CD14-positive monocyte (primary cell): ENCODE measurements around the gene MYO15B. TPM values are rescaled to one million over a fixed set of nuclear protein-coding genes. Genes with fewer than 3 reads are reported as not detected.
"Not testable (repeated sequence)": the region's sequence is repeated elsewhere in the genome, so short reads cannot be mapped to it uniquely, and the experiment has no call there.

Experiments
- DNase-seq, 3 donors: peaks; one replicate each; pipeline ENCODE4 v3.0.0-alpha.2; 2011 to 2022
- H2AFZ ChIP-seq: 2 replicates; pipeline ENCODE4 v1.6.0; 2012; ENCODE audit warnings: mild to moderate bottlenecking, low read depth, low read length, inconsistent platforms; ENCODE audit not compliant: insufficient read depth, poor library complexity, severe bottlenecking
- H3K27ac ChIP-seq, 2 donors: 1 replicate in 1 of 2; 2 replicates in 1 of 2; pipeline ENCODE4 v1.5.1; 2012 to 2013; ENCODE audit warnings: low read length in 2 of 2, control low read depth in 1 of 2, inconsistent platforms in 1 of 2, low read depth in 1 of 2, mild to moderate bottlenecking in 1 of 2
- H3K27me3 ChIP-seq, 2 donors: one replicate each; pipeline versions ENCODE4 v1.6.0 to v1.6.1; 2011 to 2013; ENCODE audit warnings: low read length in 2 of 2; ENCODE audit not compliant: control insufficient read depth in 2 of 2, insufficient read depth in 2 of 2
- H3K36me3 ChIP-seq, 2 donors: replicated peaks in 1 of 2; 1 replicate in 1 of 2; 2 replicates in 1 of 2; pipeline versions ENCODE4 v1.5.1 to v1.6.1; 2012 to 2013; ENCODE audit warnings: low read length in 2 of 2, control low read depth in 1 of 2, inconsistent platforms in 1 of 2, mild to moderate bottlenecking in 1 of 2; ENCODE audit not compliant: insufficient read depth in 2 of 2, control insufficient read depth in 1 of 2
- H3K4me1 ChIP-seq, 2 donors: 1 replicate in 1 of 2; 2 replicates in 1 of 2; pipeline versions ENCODE4 v1.5.1 to v1.6.1; 2012 to 2013; ENCODE audit warnings: low read length in 2 of 2, control low read depth in 1 of 2, inconsistent platforms in 1 of 2, mild to moderate bottlenecking in 1 of 2, moderate library complexity in 1 of 2; ENCODE audit not compliant: insufficient read depth in 2 of 2, control insufficient read depth in 1 of 2
- H3K4me2 ChIP-seq: replicated peaks from 2 replicates; pipeline ENCODE3; 2012; ENCODE audit warnings: low read length, moderate library complexity, mild to moderate bottlenecking; ENCODE audit not compliant: poor library complexity, severe bottlenecking; ENCODE audit errors: extremely low read depth
- H3K4me3 ChIP-seq, 3 experiments: fragments of 200-600 bp in 1 of 3; sonication (generic) in 1 of 3; replicated peaks in 1 of 3; 1 replicate in 2 of 3; 2 replicates in 1 of 3; pipeline ENCODE4 v1.5.1; 2011 to 2013; ENCODE audit warnings: low read length in 3 of 3, mild to moderate bottlenecking in 3 of 3, control low read depth in 2 of 3, low read depth in 2 of 3, inconsistent platforms in 1 of 3, moderate library complexity in 1 of 3
- H3K79me2 ChIP-seq: 2 replicates; pipeline ENCODE4 v1.6.0; 2012; ENCODE audit warnings: mild to moderate bottlenecking, control low read depth, inconsistent platforms, low read length, moderate library complexity; ENCODE audit not compliant: insufficient read depth
- H3K9ac ChIP-seq: 2 replicates; pipeline ENCODE4 v1.6.0; 2017; ENCODE audit warnings: low read length, mild to moderate bottlenecking; ENCODE audit not compliant: insufficient read depth, poor library complexity, severe bottlenecking
- H3K9me3 ChIP-seq, 2 donors: replicated peaks in 1 of 2; 1 replicate in 1 of 2; 2 replicates in 1 of 2; pipeline versions ENCODE4 v1.5.1 to v1.6.1; 2012 to 2013; ENCODE audit warnings: low read length in 2 of 2, control low read depth in 1 of 2; ENCODE audit not compliant: control insufficient read depth in 1 of 2, insufficient read depth in 1 of 2
- H4K20me1 ChIP-seq: 2 replicates; pipeline ENCODE4 v1.6.0; 2012; ENCODE audit warnings: mild to moderate bottlenecking, low read length, control low read depth, moderate library complexity; ENCODE audit not compliant: insufficient read depth
- H3K27ac Mint-ChIP-seq, 7 donors: one replicate each; pipeline ENCODE4 v1.8.0; 2020; ENCODE audit warnings: mild to moderate bottlenecking in 7 of 7, mixed read lengths in 7 of 7, moderate library complexity in 6 of 7, inconsistent platforms in 2 of 7
- H3K27me3 Mint-ChIP-seq, 3 donors: one replicate each; pipeline ENCODE4 v1.8.0; 2021 to 2022; ENCODE audit warnings: low read depth in 3 of 3, mild to moderate bottlenecking in 3 of 3, mixed read lengths in 3 of 3, moderate library complexity in 3 of 3, inconsistent platforms in 1 of 3
- H3K36me3 Mint-ChIP-seq, 2 donors: one replicate each; pipeline ENCODE4 v1.8.0; 2020; ENCODE audit warnings: mixed read lengths in 2 of 2, inconsistent platforms in 1 of 2, mild to moderate bottlenecking in 1 of 2
- H3K4me1 Mint-ChIP-seq: one replicate; pipeline ENCODE4 v1.8.0; 2020; ENCODE audit warnings: mild to moderate bottlenecking, mixed read lengths
- H3K4me3 Mint-ChIP-seq, 2 donors: one replicate each; pipeline ENCODE4 v1.8.0; 2020; ENCODE audit warnings: mild to moderate bottlenecking in 2 of 2, mixed read lengths in 2 of 2, moderate library complexity in 1 of 2
- H3K9me3 Mint-ChIP-seq, 7 donors: one replicate each; pipeline ENCODE4 v1.8.0; 2020 to 2022; ENCODE audit warnings: mixed read lengths in 7 of 7, mild to moderate bottlenecking in 6 of 7, moderate library complexity in 6 of 7, inconsistent platforms in 2 of 7
- WGBS: methylation state at CpG from one replicate; pipeline ENCODE4 v1.1.5; 2013; ENCODE audit warnings: missing lambda C conversion rate; ENCODE audit not compliant: insufficient coverage; 5-methylcytosine and 5-hydroxymethylcytosine counted together
- intact Hi-C, 2 donors: fragments of 100-400 bp; cut with micrococcal nuclease; formaldehyde crosslinking; loops; one replicate each; pipeline versions ENCODE4 v1.15.0 to v1.15.1; 2023
- polyA plus RNA-seq, 3 donors: library from polyadenylated mRNA; depleted of rRNA in 1 of 3; unstranded in 2 of 3; stranded (reverse) in 1 of 3; fragments of 300-500 nt in 2 of 3; fragments of >200 nt in 1 of 3; fragmentation: Illumina TruSeq in 2 of 3; gene quantifications; 1 replicate in 2 of 3; 2 replicates in 1 of 3; pipeline ENCODE4 v1.2.3, GENCODE V29; 2012 to 2021
- TF ChIP-seq, protein P1 (sequence below): fragments of 200-600 bp; IDR thresholded peaks from one replicate; pipeline ENCODE4 v1.8.0; 2022; ENCODE audit warnings: antibody characterized with exemption, mild to moderate bottlenecking

The MYO15B gene
- polyA plus RNA-seq, 3 donors, result 0.17 to 596 (median 0.62) TPM

DNA sequence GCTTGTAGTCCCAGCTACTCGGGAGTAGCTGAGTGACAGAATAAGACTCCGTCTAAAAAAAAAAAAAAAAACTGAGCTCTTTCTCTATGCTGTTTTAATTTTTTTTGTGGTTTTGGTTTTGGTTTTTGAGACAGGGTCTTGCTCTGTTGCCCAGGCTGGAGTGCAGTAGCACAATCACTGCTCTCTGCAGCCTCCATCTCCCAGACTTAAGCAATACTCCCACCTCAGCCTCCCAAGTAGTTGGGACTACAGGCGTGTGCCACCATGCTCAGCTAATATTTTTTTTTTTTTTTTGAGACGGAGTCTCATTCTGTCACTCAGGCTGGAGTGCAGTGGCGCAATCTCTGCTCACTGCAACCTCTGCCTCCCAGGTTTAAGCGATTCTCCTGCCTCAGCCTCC lies 4.4 kb upstream of the MYO15B start:
- H3K27me3 ChIP-seq, H3K4me2 ChIP-seq, H2AFZ ChIP-seq, H3K36me3 ChIP-seq, H3K27ac Mint-ChIP-seq, H4K20me1 ChIP-seq, H3K36me3 Mint-ChIP-seq, H3K9ac ChIP-seq, H3K79me2 ChIP-seq, DNase-seq, H3K27ac ChIP-seq, H3K4me3 Mint-ChIP-seq, H3K4me3 ChIP-seq: not testable (repeated sequence)
- Mint-ChIP-seq H3K9me3 (peaks cover 9 to 12% (median 10%) of the 10 kb centered on the region in 7 donors), H3K4me1 (peaks cover 19% of the 10 kb centered on the region), H3K27me3 (peaks cover 6 to 14% (median 9%) of the 10 kb centered on the region in 3 donors)
- Histone ChIP-seq H3K4me1 (peaks cover 9 to 14% of the 10 kb centered on the region in 2 donors), H3K9me3 (peaks cover 0 to 11% of the 10 kb centered on the region in 2 donors)
- 90% methylated on average over 2 of the region's 6 CpGs for WGBS
- intact Hi-C loops, result loop anchor here in 1 of 2 donors (10.0 kb wide), 2 partner anchors 158 to 318 kb away; partner anchors contain the start of genes GGA3 and MRPS7

DNA sequence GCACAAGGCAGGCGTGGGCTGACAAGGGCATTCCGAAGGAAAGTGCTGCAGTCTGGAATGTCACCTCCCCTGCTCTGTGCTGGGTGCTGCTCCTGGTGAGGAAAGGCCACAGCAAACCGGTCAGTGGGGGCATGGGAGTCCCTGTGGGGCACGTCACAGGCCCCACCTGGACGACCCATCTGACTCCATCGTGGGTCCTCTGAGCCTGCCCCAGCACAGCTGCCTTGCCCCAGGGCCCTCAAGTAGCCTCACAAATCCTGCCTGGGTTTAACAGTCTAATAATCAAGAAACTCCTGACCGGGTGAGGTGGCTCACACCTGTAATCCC lies 2.8 kb upstream of the MYO15B start:
- TF ChIP-seq, protein P1, sequence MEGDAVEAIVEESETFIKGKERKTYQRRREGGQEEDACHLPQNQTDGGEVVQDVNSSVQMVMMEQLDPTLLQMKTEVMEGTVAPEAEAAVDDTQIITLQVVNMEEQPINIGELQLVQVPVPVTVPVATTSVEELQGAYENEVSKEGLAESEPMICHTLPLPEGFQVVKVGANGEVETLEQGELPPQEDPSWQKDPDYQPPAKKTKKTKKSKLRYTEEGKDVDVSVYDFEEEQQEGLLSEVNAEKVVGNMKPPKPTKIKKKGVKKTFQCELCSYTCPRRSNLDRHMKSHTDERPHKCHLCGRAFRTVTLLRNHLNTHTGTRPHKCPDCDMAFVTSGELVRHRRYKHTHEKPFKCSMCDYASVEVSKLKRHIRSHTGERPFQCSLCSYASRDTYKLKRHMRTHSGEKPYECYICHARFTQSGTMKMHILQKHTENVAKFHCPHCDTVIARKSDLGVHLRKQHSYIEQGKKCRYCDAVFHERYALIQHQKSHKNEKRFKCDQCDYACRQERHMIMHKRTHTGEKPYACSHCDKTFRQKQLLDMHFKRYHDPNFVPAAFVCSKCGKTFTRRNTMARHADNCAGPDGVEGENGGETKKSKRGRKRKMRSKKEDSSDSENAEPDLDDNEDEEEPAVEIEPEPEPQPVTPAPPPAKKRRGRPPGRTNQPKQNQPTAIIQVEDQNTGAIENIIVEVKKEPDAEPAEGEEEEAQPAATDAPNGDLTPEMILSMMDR, result no peak
- Histone ChIP-seq H3K4me2 (no peak overlapping the region), H3K27ac (no peak overlapping the region), H3K79me2 (peaks cover 13% of the 10 kb centered on the region), H3K36me3 (no peaks in the 10 kb centered on the region), H3K4me3 (no peak overlapping the region), H3K4me1 (peaks cover 18 to 23% of the 10 kb centered on the region in 2 donors), H3K27me3 (peaks cover 0 to 7% of the 10 kb centered on the region in 2 donors), H3K9me3 (peaks cover 0 to 11% of the 10 kb centered on the region in 2 donors), H4K20me1 (peaks cover 4% of the 10 kb centered on the region), H3K9ac (no peak overlapping the region), H2AFZ (no peak overlapping the region)
- H3K27me3 Mint-ChIP-seq, result peaks cover 6 to 14% (median 9%) of the 10 kb centered on the region in 3 donors
- H3K4me3 Mint-ChIP-seq, result no peak overlapping the region
- no peak for DNase-seq
- peak overlapping the region in 2 of 7 donors; percentile 28 to 54 for H3K27ac Mint-ChIP-seq
- peaks cover 0 to 3% of the 10 kb centered on the region in 2 donors for H3K36me3 Mint-ChIP-seq
- WGBS, result 95% methylated on average over 7 of the region's 7 CpGs
- H3K9me3 Mint-ChIP-seq, result peaks cover 6 to 11% (median 10%) of the 10 kb centered on the region in 7 donors
- peaks cover 16% of the 10 kb centered on the region for H3K4me1 Mint-ChIP-seq
- intact Hi-C loops, result loop anchor here (5.0 to 10.0 kb wide), 3 partner anchors 68 to 320 kb away; partner anchors contain the start of genes CASKIN2 (in 1 of the 2), GGA3 (in 1 of the 2), MRPS7 (in 1 of the 2) and TSEN54 (in 1 of the 2)
